Measurements from ENCODE around the gene RNF166. TPM values are rescaled to one million over a fixed set of nuclear protein-coding genes. Genes with fewer than 3 reads are reported as not detected.
A peak's percentile ranks its signal among the peaks of the same experiment; 100 is the strongest.

Gene RNF166
- total RNA-seq, 1 donor from 2014 or later = 21.4 TPM

- no peak overlapping the region for H3K27ac Mint-ChIP-seq
- peak overlapping the region; percentile 17 for H3K4me3 Mint-ChIP-seq
- peaks cover 9% of the 10 kb centered on the region for H3K4me1 Mint-ChIP-seq
Observed at GRCh38 chr16:88688013-88688778, 18.0 kb downstream of the RNF166 start.

GRCh38 chr16:88687676-88688012 is 18.6 kb downstream of the RNF166 start:
- Mint-ChIP-seq H3K36me3 (no peaks in the 10 kb centered on the region), H3K27me3 (ENCODE audit: low read depth) (peaks cover 63% of the 10 kb centered on the region), H3K4me3 (peak overlapping the region; percentile 17), H3K27ac (no peak overlapping the region), H3K9me3 (no peaks in the 10 kb centered on the region), H3K4me1 (peaks cover 9% of the 10 kb centered on the region)
- no peak for TF ChIP-seq CTCF (IDR thresholded peaks at IDR 0.05; ENCODE audit: unreplicated experiment)
- no peak for DNase-seq (ENCODE audit: low spot score in 2 of 2, unreplicated experiment in 2 of 2)

More at GRCh38 chr16:88688013-88688778, 18.0 kb downstream of the RNF166 start:
- Mint-ChIP-seq H3K36me3 (no peaks in the 10 kb centered on the region), H3K27me3 (ENCODE audit: low read depth) (peaks cover 61% of the 10 kb centered on the region), H3K9me3 (no peaks in the 10 kb centered on the region)
- DNase-seq (ENCODE audit: low spot score in 2 of 2, unreplicated experiment in 2 of 2) = peak in 1 of 2 experiments; percentile 67
- TF ChIP-seq CTCF (IDR thresholded peaks at IDR 0.05; ENCODE audit: unreplicated experiment) = no peak

GRCh38 chr16:88687254-88687576 is 19.0 kb downstream of the RNF166 start:
- Mint-ChIP-seq H3K4me3 (no peak overlapping the region), H3K4me1 (peaks cover 9% of the 10 kb centered on the region), H3K36me3 (no peaks in the 10 kb centered on the region), H3K9me3 (no peaks in the 10 kb centered on the region), H3K27ac (no peak overlapping the region), H3K27me3 (ENCODE audit: low read depth) (peaks cover 66% of the 10 kb centered on the region)
- DNase-seq (ENCODE audit: low spot score in 2 of 2, unreplicated experiment in 2 of 2) = no peak
- TF ChIP-seq CTCF (IDR thresholded peaks at IDR 0.05; ENCODE audit: unreplicated experiment) = no peak

GRCh38 chr16:88686439-88687253 is 19.6 kb downstream of the RNF166 start, which contains the start of gene SNAI3:
SNAI3 (minus strand) TSS chr16:88686507; CDS start chr16:88686406, 101 bp downstream.
- H3K9me3 Mint-ChIP-seq = no peaks in the 10 kb centered on the region
- peak; percentile 67 to 82 for DNase-seq (ENCODE audit: low spot score in 2 of 2, unreplicated experiment in 2 of 2)
- peak within 1 kb of the TSS; percentile 66 for H3K4me3 Mint-ChIP-seq
- peaks cover 9% of the 10 kb centered on the region for H3K4me1 Mint-ChIP-seq
- no peak within 1 kb of the TSS for H3K27ac Mint-ChIP-seq
- H3K36me3 Mint-ChIP-seq = no peaks in the 10 kb centered on the region
- peaks cover 72% of the 10 kb centered on the region for H3K27me3 Mint-ChIP-seq (ENCODE audit: low read depth)
- TF ChIP-seq CTCF (IDR thresholded peaks at IDR 0.05; ENCODE audit: unreplicated experiment) = no peak

- peak overlapping the region; percentile 66 for H3K4me3 Mint-ChIP-seq
- H3K27me3 Mint-ChIP-seq (ENCODE audit: low read depth) = peaks cover 75% of the 10 kb centered on the region
- no peaks in the 10 kb centered on the region for H3K36me3 Mint-ChIP-seq
- no peak for TF ChIP-seq CTCF (IDR thresholded peaks at IDR 0.05; ENCODE audit: unreplicated experiment)
- H3K9me3 Mint-ChIP-seq = no peaks in the 10 kb centered on the region
- DNase-seq (ENCODE audit: low spot score in 2 of 2, unreplicated experiment in 2 of 2) = peak in 1 of 2 experiments; percentile 56
- H3K27ac Mint-ChIP-seq = no peak overlapping the region
- H3K4me1 Mint-ChIP-seq = peaks cover 9% of the 10 kb centered on the region
Observed at GRCh38 chr16:88686062-88686438, 20.2 kb downstream of the RNF166 start.

All from mesothelial cell of epicardium (in vitro differentiated cells).